KOPT-K1 (cell line): ENCODE measurements around the gene TBP.
A peak's percentile ranks its signal among the peaks of the same experiment; 100 is the strongest.
"Not testable (repeated sequence)": the region's sequence is repeated elsewhere in the genome, so short reads cannot be mapped to it uniquely, and the experiment has no call there.

Experiments used
- H3K27ac ChIP-seq: fragments of 200-600 bp; sonication (generic); 2 replicates; pipeline ENCODE4 v1.5.1; 2016; ENCODE audit warnings: antibody characterized with exemption, mild to moderate bottlenecking, low read depth, low read length; ENCODE audit not compliant: poor library complexity, severe bottlenecking
- H3K36me3 ChIP-seq: fragments of 200-600 bp; sonication (generic); 2 replicates; pipeline ENCODE4 v1.5.1; 2017; ENCODE audit warnings: antibody characterized with exemption, mild to moderate bottlenecking, low read length, moderate library complexity; ENCODE audit not compliant: insufficient read depth
- H3K9me3 ChIP-seq: fragments of 200-600 bp; sonication (generic); 2 replicates; pipeline ENCODE4 v1.5.1; 2017; ENCODE audit warnings: antibody characterized with exemption, low read length, mild to moderate bottlenecking; ENCODE audit not compliant: insufficient read depth, poor library complexity, severe bottlenecking

The TBP gene

GRCh38 chr6:170554013-170554795 lies at the start of gene TBP:
TSS of gene TBP (plus strand) at chr6:170554369. CDS start at chr6:170557030, 2,661 bp downstream.
- peaks cover 40% of the 10 kb centered on the region for H3K36me3 ChIP-seq
- H3K27ac ChIP-seq, result peak within 1 kb of the TSS; percentile 83
- no peaks in the 10 kb centered on the region for H3K9me3 ChIP-seq

- Histone ChIP-seq H3K9me3 (peaks cover 10% of the 10 kb centered on the region), H3K27ac (no peak overlapping the region), H3K36me3 (no peaks in the 10 kb centered on the region)
Measured at GRCh38 chr6:170504479-170504878, 49.7 kb upstream of the TBP start.

- no peaks in the 10 kb centered on the region for H3K36me3 ChIP-seq
- no peak overlapping the region for H3K27ac ChIP-seq
- peaks cover 10% of the 10 kb centered on the region for H3K9me3 ChIP-seq
Measured at GRCh38 chr6:170505306-170505705, 48.9 kb upstream of the TBP start.

- H3K27ac ChIP-seq, result no peak overlapping the region
- peaks cover 10% of the 10 kb centered on the region for H3K9me3 ChIP-seq
- no peaks in the 10 kb centered on the region for H3K36me3 ChIP-seq
Measured at GRCh38 chr6:170506446-170506845, 47.7 kb upstream of the TBP start.

GRCh38 chr6:170507728-170508127 lies 46.4 kb upstream of the TBP start:
- H3K27ac ChIP-seq, H3K9me3 ChIP-seq, H3K36me3 ChIP-seq: not testable (repeated sequence)

GRCh38 chr6:170508275-170508674 lies 45.9 kb upstream of the TBP start:
- not testable (repeated sequence) for H3K36me3 ChIP-seq, H3K27ac ChIP-seq, H3K9me3 ChIP-seq

GRCh38 chr6:170508892-170509722 lies 45.1 kb upstream of the TBP start:
- not testable (repeated sequence) for H3K27ac ChIP-seq, H3K36me3 ChIP-seq, H3K9me3 ChIP-seq

- H3K36me3 ChIP-seq, result no peaks in the 10 kb centered on the region
- no peaks in the 10 kb centered on the region for H3K9me3 ChIP-seq
- H3K27ac ChIP-seq, result no peak overlapping the region
Measured at GRCh38 chr6:170509723-170510018, 44.5 kb upstream of the TBP start.

GRCh38 chr6:170510631-170511030 lies 43.5 kb upstream of the TBP start:
- Histone ChIP-seq H3K9me3 (peaks cover 4% of the 10 kb centered on the region), H3K27ac (no peak overlapping the region), H3K36me3 (no peaks in the 10 kb centered on the region)

- no peak overlapping the region for H3K27ac ChIP-seq
- H3K9me3 ChIP-seq, result peaks cover 4% of the 10 kb centered on the region
- no peaks in the 10 kb centered on the region for H3K36me3 ChIP-seq
Measured at GRCh38 chr6:170512249-170512648, 41.9 kb upstream of the TBP start.

GRCh38 chr6:170514908-170515307 lies 39.3 kb upstream of the TBP start:
- H3K9me3 ChIP-seq, result peaks cover 4% of the 10 kb centered on the region
- H3K27ac ChIP-seq, result no peak overlapping the region

GRCh38 chr6:170516783-170517616 lies 37.2 kb upstream of the TBP start:
- H3K36me3 ChIP-seq, result no peaks in the 10 kb centered on the region
- peaks cover 4% of the 10 kb centered on the region for H3K9me3 ChIP-seq
- no peak overlapping the region for H3K27ac ChIP-seq

More at GRCh38 chr6:170514908-170515307, 39.3 kb upstream of the TBP start:
- H3K36me3 ChIP-seq, result no peaks in the 10 kb centered on the region

- H3K36me3 ChIP-seq, result no peaks in the 10 kb centered on the region
- H3K27ac ChIP-seq, result no peak overlapping the region
- no peaks in the 10 kb centered on the region for H3K9me3 ChIP-seq
Measured at GRCh38 chr6:170522565-170523183, 31.5 kb upstream of the TBP start.

GRCh38 chr6:170523256-170524171 lies 30.7 kb upstream of the TBP start:
- H3K9me3 ChIP-seq, result no peaks in the 10 kb centered on the region
- no peaks in the 10 kb centered on the region for H3K36me3 ChIP-seq
- no peak overlapping the region for H3K27ac ChIP-seq
